ENCODE results near the gene TRIM17.

The TRIM17 gene

DNA sequence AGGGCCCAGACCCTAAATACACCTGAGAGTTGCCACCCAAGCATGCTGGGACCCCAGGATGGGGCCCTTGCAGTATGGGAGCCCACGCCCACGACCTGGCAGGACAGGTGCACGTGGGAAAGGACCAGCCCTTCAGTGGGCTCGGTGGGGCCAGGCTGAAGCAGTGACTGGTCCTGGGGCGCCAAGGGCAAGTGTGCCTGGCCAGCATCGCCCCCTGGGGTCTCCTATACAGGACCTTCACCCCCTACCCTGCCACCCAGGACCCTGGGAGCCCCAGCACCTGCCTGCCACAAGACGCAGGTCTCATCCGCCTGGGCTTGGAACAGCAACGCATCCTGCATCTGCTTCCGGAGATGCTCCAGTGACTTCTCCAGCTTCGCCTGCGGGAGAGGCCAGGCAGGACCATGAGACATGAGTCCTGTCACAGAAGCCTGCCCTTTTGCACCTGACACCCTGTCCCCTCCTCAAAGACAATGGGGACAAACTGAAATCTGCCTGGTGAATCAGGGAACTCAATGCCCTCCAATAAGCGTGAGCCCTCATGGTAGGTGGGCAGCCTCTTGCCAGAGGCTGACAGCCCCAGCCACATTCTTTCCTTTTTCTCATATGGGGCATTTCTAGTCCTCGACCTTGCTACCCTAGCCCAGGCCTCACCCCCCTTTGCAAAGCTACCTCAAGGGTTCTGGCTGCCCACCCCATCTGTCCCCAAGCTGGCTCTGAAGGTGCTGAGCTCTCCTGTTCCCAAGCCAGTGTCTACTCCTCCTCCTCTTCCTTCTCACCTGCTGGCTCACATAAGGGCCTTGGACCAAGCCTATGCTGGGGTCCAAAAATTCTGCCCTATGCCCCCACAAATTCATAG, 14.7 kb downstream of the TRIM17 start:
- Histone ChIP-seq H3K9me3 (ENCODE audit: control insufficient read depth in 2 of 2, low read length in 2 of 2) (no peaks in the 10 kb centered on the region), H3K27ac (ENCODE audit: low read depth in 2 of 2, low read length in 2 of 2) (no peak overlapping the region), H3K27me3 (ENCODE audit: control insufficient read depth in 2 of 2, insufficient read depth in 2 of 2, low read length in 2 of 2) (no peaks in the 10 kb centered on the region), H3K4me1 (ENCODE audit: control insufficient read depth in 2 of 2, insufficient read depth in 2 of 2, low read length in 2 of 2) (peaks cover 17 to 20% of the 10 kb centered on the region in 2 donors), H3K4me3 (ENCODE audit: low read length in 2 of 2) (no peak overlapping the region), H3K9ac (ENCODE audit: low read depth in 1 of 2, low read length in 2 of 2) (no peak overlapping the region), H3K36me3 (ENCODE audit: control insufficient read depth in 2 of 2, insufficient read depth in 2 of 2, low read length in 2 of 2) (peaks cover 22 to 38% of the 10 kb centered on the region in 2 donors)

DNA sequence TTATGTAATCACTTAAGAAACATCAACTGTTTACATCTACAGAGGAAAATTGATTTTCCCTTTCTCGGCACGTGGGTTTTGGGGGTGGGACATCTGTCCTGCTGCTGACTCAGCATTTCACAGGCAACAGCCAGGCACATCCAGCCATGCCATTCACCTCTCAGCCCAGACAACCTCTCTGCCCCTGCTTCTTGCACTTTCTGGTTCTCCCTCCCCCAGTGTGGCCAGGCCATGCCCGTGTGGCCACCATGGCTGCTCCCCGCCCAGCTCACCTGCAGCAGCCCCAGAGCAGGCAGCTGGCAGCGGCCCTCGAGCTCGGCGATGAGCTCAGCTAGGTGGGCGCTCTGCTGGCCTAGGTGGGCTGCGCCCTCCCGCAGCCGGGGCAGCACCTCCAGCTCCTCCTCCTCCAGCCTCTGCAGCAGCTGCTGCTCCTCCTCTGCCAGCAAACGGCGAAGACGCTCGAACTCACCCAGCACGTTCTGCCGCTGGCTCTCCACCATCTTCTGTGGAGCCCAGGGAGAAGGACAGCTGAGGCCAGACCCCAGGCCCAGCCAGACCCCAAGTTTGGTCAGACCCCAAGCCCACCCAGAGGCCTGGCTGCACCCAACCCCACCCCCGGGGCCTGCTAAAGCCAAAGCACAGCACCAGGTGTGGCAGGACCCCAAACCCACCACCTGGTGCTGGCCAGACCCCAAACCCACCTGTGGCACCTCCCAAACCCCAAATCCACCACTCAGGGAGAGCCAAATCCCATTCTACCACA, 15.8 kb downstream of the TRIM17 start:
- peaks cover 17 to 20% of the 10 kb centered on the region in 2 donors for H3K4me1 ChIP-seq (ENCODE audit: control insufficient read depth in 2 of 2, insufficient read depth in 2 of 2, low read length in 2 of 2)
- H3K4me3 ChIP-seq (ENCODE audit: low read length in 2 of 2): no peak overlapping the region
- peaks cover 32 to 49% of the 10 kb centered on the region in 2 donors for H3K36me3 ChIP-seq (ENCODE audit: control insufficient read depth in 2 of 2, insufficient read depth in 2 of 2, low read length in 2 of 2)
- no peak overlapping the region for H3K27ac ChIP-seq (ENCODE audit: low read depth in 2 of 2, low read length in 2 of 2)
- H3K27me3 ChIP-seq (ENCODE audit: control insufficient read depth in 2 of 2, insufficient read depth in 2 of 2, low read length in 2 of 2): no peaks in the 10 kb centered on the region
- H3K9me3 ChIP-seq (ENCODE audit: control insufficient read depth in 2 of 2, low read length in 2 of 2): no peaks in the 10 kb centered on the region
- H3K9ac ChIP-seq (ENCODE audit: low read depth in 1 of 2, low read length in 2 of 2): no peak overlapping the region

DNA sequence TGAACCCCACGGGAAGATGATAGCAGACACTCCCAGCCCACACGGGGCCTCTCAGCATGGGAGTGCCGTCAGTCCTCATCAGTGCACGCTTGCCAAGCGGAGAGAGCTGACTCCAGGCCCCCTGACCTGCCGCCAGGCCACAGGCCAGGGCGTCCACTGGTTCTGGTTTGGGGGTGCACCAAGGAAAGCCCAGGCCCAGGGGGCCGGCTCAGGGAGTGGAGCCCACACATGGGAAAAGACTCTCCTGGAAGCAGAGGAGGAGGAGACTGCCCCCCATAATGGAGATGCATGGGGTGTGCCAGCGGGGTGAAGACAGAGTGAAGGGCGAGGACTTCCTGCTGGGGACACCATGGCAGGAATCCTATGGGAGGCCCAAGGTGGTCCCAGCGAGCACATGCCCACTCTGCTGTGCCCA, 16.4 kb downstream of the TRIM17 start:
- peaks cover 39 to 56% of the 10 kb centered on the region in 2 donors for H3K36me3 ChIP-seq (ENCODE audit: control insufficient read depth in 2 of 2, insufficient read depth in 2 of 2, low read length in 2 of 2)
- no peaks in the 10 kb centered on the region for H3K9me3 ChIP-seq (ENCODE audit: control insufficient read depth in 2 of 2, low read length in 2 of 2)
- no peak overlapping the region for H3K27ac ChIP-seq (ENCODE audit: low read depth in 2 of 2, low read length in 2 of 2)
- no peaks in the 10 kb centered on the region for H3K27me3 ChIP-seq (ENCODE audit: control insufficient read depth in 2 of 2, insufficient read depth in 2 of 2, low read length in 2 of 2)
- peaks cover 12 to 14% of the 10 kb centered on the region in 2 donors for H3K4me1 ChIP-seq (ENCODE audit: control insufficient read depth in 2 of 2, insufficient read depth in 2 of 2, low read length in 2 of 2)
- no peak overlapping the region for H3K4me3 ChIP-seq (ENCODE audit: low read length in 2 of 2)
- no peak overlapping the region for H3K9ac ChIP-seq (ENCODE audit: low read depth in 1 of 2, low read length in 2 of 2)

GRCh38 chr1:228399531-228400236, 17.0 kb downstream of the TRIM17 start:
- H3K4me3 ChIP-seq (ENCODE audit: low read length in 2 of 2): no peak overlapping the region
- H3K9ac ChIP-seq (ENCODE audit: low read depth in 1 of 2, low read length in 2 of 2): no peak overlapping the region
- H3K27me3 ChIP-seq (ENCODE audit: control insufficient read depth in 2 of 2, insufficient read depth in 2 of 2, low read length in 2 of 2): no peaks in the 10 kb centered on the region
- no peak overlapping the region for H3K27ac ChIP-seq (ENCODE audit: low read depth in 2 of 2, low read length in 2 of 2)
- H3K36me3 ChIP-seq (ENCODE audit: control insufficient read depth in 2 of 2, insufficient read depth in 2 of 2, low read length in 2 of 2): peaks cover 43 to 59% of the 10 kb centered on the region in 2 donors
- peaks cover 6 to 9% of the 10 kb centered on the region in 2 donors for H3K4me1 ChIP-seq (ENCODE audit: control insufficient read depth in 2 of 2, insufficient read depth in 2 of 2, low read length in 2 of 2)
- no peaks in the 10 kb centered on the region for H3K9me3 ChIP-seq (ENCODE audit: control insufficient read depth in 2 of 2, low read length in 2 of 2)

GRCh38 chr1:228398741-228399461, 17.8 kb downstream of the TRIM17 start:
- Histone ChIP-seq H3K27me3 (ENCODE audit: control insufficient read depth in 2 of 2, insufficient read depth in 2 of 2, low read length in 2 of 2) (no peaks in the 10 kb centered on the region), H3K36me3 (ENCODE audit: control insufficient read depth in 2 of 2, insufficient read depth in 2 of 2, low read length in 2 of 2) (peaks cover 46 to 64% of the 10 kb centered on the region in 2 donors), H3K27ac (ENCODE audit: low read depth in 2 of 2, low read length in 2 of 2) (no peak overlapping the region), H3K4me1 (ENCODE audit: control insufficient read depth in 2 of 2, insufficient read depth in 2 of 2, low read length in 2 of 2) (peaks cover 0 to 2% of the 10 kb centered on the region in 2 donors), H3K4me3 (ENCODE audit: low read length in 2 of 2) (no peak overlapping the region), H3K9me3 (ENCODE audit: control insufficient read depth in 2 of 2, low read length in 2 of 2) (no peaks in the 10 kb centered on the region), H3K9ac (ENCODE audit: low read depth in 1 of 2, low read length in 2 of 2) (no peak overlapping the region)

DNA sequence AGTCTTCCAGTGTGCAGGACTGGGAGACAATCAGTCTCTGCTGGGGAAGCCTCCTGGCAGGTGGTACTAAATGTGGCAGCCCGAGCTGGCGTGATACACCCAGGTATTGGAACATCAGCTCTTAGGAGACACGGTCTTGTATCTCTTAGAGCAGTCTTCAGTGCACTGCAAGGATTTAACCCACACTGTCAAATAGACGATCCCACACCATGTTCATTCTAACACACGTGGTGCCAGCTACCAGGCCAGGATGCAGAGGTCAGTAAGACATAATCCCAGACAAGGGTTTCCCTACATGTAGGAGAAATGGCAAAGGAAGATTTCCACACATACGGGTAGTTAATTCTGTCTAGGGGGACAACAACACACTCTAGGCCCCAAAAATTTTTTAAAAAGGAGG, 18.7 kb downstream of the TRIM17 start:
- H3K36me3 ChIP-seq (ENCODE audit: control insufficient read depth in 2 of 2, insufficient read depth in 2 of 2, low read length in 2 of 2): peaks cover 45 to 63% of the 10 kb centered on the region in 2 donors
- no peaks in the 10 kb centered on the region for H3K27me3 ChIP-seq (ENCODE audit: control insufficient read depth in 2 of 2, insufficient read depth in 2 of 2, low read length in 2 of 2)
- no peaks in the 10 kb centered on the region for H3K9me3 ChIP-seq (ENCODE audit: control insufficient read depth in 2 of 2, low read length in 2 of 2)
- H3K4me1 ChIP-seq (ENCODE audit: control insufficient read depth in 2 of 2, insufficient read depth in 2 of 2, low read length in 2 of 2): no peaks in the 10 kb centered on the region
- no peak overlapping the region for H3K9ac ChIP-seq (ENCODE audit: low read depth in 1 of 2, low read length in 2 of 2)
- no peak overlapping the region for H3K4me3 ChIP-seq (ENCODE audit: low read length in 2 of 2)
- no peak overlapping the region for H3K27ac ChIP-seq (ENCODE audit: low read depth in 2 of 2, low read length in 2 of 2)

DNA sequence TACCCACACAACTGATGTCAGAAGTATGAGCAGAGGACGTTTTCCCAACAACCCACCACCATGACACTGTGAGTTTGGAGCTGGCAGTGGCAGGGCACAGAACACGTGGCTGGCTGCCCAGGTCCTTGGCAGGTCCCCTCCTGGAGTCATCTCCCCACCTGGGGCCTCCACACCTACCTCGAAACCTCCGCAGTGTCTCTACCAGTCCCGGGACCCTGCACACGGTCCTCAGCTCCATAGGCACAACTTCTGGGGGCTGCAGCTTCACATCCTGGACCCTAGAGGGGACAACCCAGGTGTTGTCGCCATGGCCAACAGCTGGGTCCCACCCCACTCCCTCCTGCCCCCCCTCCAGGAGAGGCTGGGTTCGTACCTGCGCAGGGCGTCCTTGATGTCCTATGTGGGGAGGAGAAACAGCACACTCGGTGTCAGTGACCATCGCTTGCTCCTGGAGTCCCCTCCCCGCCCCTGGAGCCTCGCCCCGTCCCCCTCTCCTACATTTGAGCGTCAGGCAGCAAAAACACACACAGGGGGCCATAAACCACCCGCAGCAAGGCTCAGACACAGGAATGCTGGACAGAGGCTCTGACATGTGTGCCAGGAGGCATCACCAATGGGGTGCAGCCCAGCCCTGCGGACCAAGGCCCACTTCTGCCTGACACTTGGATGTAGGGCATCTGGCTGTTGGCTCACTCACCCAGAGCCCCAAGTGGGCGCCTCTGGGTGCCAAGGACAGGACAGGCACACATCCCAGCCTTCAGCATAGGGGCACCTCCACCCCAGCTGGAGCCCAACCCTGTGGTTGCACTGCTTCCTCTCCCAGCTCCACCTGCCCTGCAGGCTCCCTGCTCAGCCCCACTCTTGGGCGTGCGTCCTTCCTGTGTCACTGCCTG, 19.6 kb downstream of the TRIM17 start:
- H3K4me1 ChIP-seq (ENCODE audit: control insufficient read depth in 2 of 2, insufficient read depth in 2 of 2, low read length in 2 of 2): no peaks in the 10 kb centered on the region
- no peaks in the 10 kb centered on the region for H3K9me3 ChIP-seq (ENCODE audit: control insufficient read depth in 2 of 2, low read length in 2 of 2)
- H3K9ac ChIP-seq (ENCODE audit: low read depth in 1 of 2, low read length in 2 of 2): no peak overlapping the region
- no peak overlapping the region for H3K27ac ChIP-seq (ENCODE audit: low read depth in 2 of 2, low read length in 2 of 2)
- H3K36me3 ChIP-seq (ENCODE audit: control insufficient read depth in 2 of 2, insufficient read depth in 2 of 2, low read length in 2 of 2): peaks cover 42 to 61% of the 10 kb centered on the region in 2 donors
- H3K4me3 ChIP-seq (ENCODE audit: low read length in 2 of 2): no peak overlapping the region
- H3K27me3 ChIP-seq (ENCODE audit: control insufficient read depth in 2 of 2, insufficient read depth in 2 of 2, low read length in 2 of 2): no peaks in the 10 kb centered on the region

DNA sequence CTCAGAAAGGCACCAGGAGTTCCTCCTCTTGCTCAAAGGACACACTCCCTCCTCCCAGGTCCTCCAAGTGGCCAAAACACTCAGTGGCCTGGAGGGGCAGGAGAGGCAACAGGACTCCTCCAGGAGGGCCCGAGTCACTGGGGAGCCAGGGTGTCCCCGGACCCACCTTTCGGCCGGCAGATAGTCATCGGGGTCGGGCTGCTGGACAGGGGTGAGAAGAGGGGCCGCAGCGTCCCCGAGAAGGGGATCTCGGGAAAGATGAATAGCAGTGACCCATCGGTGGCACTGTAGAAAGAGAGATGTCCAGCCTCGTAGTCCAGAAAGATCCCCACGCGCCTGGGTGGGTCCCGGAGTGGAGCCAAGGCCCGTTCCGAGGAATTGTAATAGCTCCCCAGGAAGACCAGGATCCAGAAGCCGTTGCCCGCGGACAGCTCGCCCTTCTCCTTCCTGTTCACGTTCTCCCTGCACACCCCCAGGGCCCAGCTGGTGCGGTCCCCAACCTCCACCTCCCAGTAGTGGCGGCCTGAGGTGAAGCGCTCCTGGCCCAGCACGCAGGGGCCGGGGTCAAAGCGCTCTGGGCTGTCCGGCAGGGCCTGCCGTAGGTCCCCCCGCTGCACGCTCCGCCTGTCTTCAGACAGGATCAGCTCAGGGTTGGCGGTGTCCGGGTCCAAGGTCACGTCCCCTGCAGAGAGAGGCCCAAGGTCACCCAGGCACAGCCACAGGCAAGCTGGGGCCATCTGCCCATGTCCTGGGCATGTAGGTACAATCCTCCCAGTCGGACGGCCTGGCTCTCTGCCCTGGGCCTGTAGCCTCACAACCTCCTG, 21.9 kb downstream of the TRIM17 start:
- no peaks in the 10 kb centered on the region for H3K4me1 ChIP-seq (ENCODE audit: control insufficient read depth in 2 of 2, insufficient read depth in 2 of 2, low read length in 2 of 2)
- H3K27ac ChIP-seq (ENCODE audit: low read depth in 2 of 2, low read length in 2 of 2): no peak overlapping the region
- peaks cover 32 to 53% of the 10 kb centered on the region in 2 donors for H3K36me3 ChIP-seq (ENCODE audit: control insufficient read depth in 2 of 2, insufficient read depth in 2 of 2, low read length in 2 of 2)
- no peaks in the 10 kb centered on the region for H3K9me3 ChIP-seq (ENCODE audit: control insufficient read depth in 2 of 2, low read length in 2 of 2)
- H3K4me3 ChIP-seq (ENCODE audit: low read length in 2 of 2): no peak overlapping the region
- no peak overlapping the region for H3K9ac ChIP-seq (ENCODE audit: low read depth in 1 of 2, low read length in 2 of 2)
- no peaks in the 10 kb centered on the region for H3K27me3 ChIP-seq (ENCODE audit: control insufficient read depth in 2 of 2, insufficient read depth in 2 of 2, low read length in 2 of 2)
